ENCODE results near the gene ITGA8.

The ITGA8 gene

GRCh38 chr10:15472431-15473395 lies 247.0 kb downstream of the ITGA8 start:
- no peaks in the 10 kb centered on the region for H3K4me1 ChIP-seq (ENCODE audit: control insufficient read depth, insufficient read depth, low read length)
- H3K4me3 ChIP-seq (ENCODE audit: low read length), result no peak overlapping the region
- no peaks in the 10 kb centered on the region for H3K27me3 ChIP-seq (ENCODE audit: control insufficient read depth, insufficient read depth, low read length)
- H3K27ac ChIP-seq (ENCODE audit: low read depth, low read length), result no peak overlapping the region
- no peaks in the 10 kb centered on the region for H3K36me3 ChIP-seq (ENCODE audit: control insufficient read depth, insufficient read depth, low read length)
- no peak overlapping the region for H3K9ac ChIP-seq (ENCODE audit: low read length)

GRCh38 chr10:15472008-15472407 lies 247.7 kb downstream of the ITGA8 start:
- Histone ChIP-seq H3K27ac (ENCODE audit: low read depth, low read length) (no peak overlapping the region), H3K4me1 (ENCODE audit: control insufficient read depth, insufficient read depth, low read length) (no peaks in the 10 kb centered on the region), H3K36me3 (ENCODE audit: control insufficient read depth, insufficient read depth, low read length) (no peaks in the 10 kb centered on the region), H3K4me3 (ENCODE audit: low read length) (no peak overlapping the region), H3K27me3 (ENCODE audit: control insufficient read depth, insufficient read depth, low read length) (no peaks in the 10 kb centered on the region), H3K9ac (ENCODE audit: low read length) (no peak overlapping the region)

DNA sequence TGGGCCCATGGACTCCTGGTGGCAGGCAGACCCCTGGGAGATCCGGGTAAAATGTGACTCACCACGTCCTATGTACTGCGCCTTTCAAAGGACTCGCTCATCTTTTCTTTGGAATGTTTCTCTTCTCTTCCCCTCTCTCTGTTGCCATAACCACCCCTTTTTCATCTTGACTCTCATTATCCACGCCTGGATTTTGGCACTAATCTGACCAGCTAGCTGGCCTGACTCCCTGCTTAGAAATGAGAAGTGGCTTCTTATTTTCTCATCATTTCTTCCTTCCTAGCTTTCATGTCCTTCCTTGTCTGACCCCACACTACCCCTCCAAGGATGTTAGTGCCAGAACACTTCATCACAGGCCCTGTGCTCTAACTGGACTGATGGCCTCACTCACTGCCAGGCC lies 250.6 kb downstream of the ITGA8 start:
- H3K36me3 ChIP-seq (ENCODE audit: control insufficient read depth, insufficient read depth, low read length), result no peaks in the 10 kb centered on the region
- H3K27ac ChIP-seq (ENCODE audit: low read depth, low read length), result no peak overlapping the region
- H3K27me3 ChIP-seq (ENCODE audit: control insufficient read depth, insufficient read depth, low read length), result no peaks in the 10 kb centered on the region
- H3K9ac ChIP-seq (ENCODE audit: low read length), result no peak overlapping the region
- H3K4me1 ChIP-seq (ENCODE audit: control insufficient read depth, insufficient read depth, low read length), result no peaks in the 10 kb centered on the region
- H3K4me3 ChIP-seq (ENCODE audit: low read length), result no peak overlapping the region

- H3K4me1 ChIP-seq (ENCODE audit: control insufficient read depth, insufficient read depth, low read length), result no peaks in the 10 kb centered on the region
- H3K4me3 ChIP-seq (ENCODE audit: low read length), result no peak overlapping the region
- H3K36me3 ChIP-seq (ENCODE audit: control insufficient read depth, insufficient read depth, low read length), result no peaks in the 10 kb centered on the region
- no peaks in the 10 kb centered on the region for H3K27me3 ChIP-seq (ENCODE audit: control insufficient read depth, insufficient read depth, low read length)
- no peak overlapping the region for H3K9ac ChIP-seq (ENCODE audit: low read length)
- H3K27ac ChIP-seq (ENCODE audit: low read depth, low read length), result no peak overlapping the region
Observed at GRCh38 chr10:15464381-15464780, 255.3 kb downstream of the ITGA8 start.
